Measurements from ENCODE around the gene PDE6A. TPM values are rescaled to one million over a fixed set of nuclear protein-coding genes. Genes with fewer than 3 reads are reported as not detected.

The PDE6A gene
- total and polyA plus RNA-seq, 9 of the 15 experiments (the other 6 are each of a cell fraction or from before 2014, with no cell fraction given) = 0.01 to 0.04 (median 0.01) TPM; not detected in 6

DNA sequence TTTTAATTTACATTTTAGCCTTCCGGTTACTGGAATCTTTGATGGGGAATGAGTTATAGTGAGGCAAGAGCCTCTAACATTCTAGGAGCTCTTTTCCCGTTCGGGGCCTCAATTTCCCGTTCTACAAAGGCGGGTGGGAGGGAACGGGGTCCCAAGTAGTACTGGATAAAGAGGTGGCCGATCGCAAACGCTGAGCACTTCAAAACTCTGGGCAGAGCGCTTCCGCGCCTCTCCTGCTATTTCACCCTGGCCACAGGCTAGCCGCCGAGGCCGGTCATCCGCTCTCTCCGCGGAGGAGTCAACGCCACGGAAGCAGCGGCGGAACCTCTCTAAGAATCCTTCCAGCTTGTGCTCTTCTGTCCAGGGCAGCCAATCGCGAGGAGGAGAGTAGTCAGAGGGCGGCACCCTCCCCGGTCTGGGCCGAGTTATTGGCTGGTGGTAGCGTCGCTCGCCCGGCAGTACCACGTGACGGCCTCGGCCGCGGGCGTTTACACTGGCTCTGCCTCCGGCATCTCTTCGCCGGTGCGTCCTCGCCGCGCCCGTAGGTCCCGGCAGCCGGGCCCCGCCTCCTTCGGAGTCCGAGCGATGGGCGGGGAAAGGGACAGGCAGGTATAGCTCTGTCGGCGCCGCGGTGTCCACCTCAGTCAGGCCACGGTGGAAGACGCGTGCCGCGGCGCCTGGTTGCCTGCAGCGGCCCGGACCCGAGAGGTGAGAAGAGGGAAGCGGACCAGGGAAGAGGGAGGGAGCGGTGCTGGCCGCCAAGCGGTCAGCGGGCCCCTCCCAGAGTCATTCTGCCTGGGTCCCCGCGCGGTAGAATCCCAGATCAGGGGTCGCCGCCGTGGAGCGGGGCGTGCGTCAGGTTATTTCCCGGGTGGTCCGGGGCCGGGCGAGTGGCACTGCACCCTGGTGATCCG, 15.9 kb upstream of the PDE6A start, which contains the start of gene SLC26A2 (continued):
- TF ChIP-seq, protein P1, sequence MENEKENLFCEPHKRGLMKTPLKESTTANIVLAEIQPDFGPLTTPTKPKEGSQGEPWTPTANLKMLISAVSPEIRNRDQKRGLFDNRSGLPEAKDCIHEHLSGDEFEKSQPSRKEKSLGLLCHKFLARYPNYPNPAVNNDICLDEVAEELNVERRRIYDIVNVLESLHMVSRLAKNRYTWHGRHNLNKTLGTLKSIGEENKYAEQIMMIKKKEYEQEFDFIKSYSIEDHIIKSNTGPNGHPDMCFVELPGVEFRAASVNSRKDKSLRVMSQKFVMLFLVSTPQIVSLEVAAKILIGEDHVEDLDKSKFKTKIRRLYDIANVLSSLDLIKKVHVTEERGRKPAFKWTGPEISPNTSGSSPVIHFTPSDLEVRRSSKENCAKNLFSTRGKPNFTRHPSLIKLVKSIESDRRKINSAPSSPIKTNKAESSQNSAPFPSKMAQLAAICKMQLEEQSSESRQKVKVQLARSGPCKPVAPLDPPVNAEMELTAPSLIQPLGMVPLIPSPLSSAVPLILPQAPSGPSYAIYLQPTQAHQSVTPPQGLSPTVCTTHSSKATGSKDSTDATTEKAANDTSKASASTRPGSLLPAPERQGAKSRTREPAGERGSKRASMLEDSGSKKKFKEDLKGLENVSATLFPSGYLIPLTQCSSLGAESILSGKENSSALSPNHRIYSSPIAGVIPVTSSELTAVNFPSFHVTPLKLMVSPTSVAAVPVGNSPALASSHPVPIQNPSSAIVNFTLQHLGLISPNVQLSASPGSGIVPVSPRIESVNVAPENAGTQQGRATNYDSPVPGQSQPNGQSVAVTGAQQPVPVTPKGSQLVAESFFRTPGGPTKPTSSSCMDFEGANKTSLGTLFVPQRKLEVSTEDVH (IDR thresholded peaks at IDR 0.05; ENCODE audit: low read depth, partially characterized antibody) = no peak
- TF ChIP-seq, protein P2, sequence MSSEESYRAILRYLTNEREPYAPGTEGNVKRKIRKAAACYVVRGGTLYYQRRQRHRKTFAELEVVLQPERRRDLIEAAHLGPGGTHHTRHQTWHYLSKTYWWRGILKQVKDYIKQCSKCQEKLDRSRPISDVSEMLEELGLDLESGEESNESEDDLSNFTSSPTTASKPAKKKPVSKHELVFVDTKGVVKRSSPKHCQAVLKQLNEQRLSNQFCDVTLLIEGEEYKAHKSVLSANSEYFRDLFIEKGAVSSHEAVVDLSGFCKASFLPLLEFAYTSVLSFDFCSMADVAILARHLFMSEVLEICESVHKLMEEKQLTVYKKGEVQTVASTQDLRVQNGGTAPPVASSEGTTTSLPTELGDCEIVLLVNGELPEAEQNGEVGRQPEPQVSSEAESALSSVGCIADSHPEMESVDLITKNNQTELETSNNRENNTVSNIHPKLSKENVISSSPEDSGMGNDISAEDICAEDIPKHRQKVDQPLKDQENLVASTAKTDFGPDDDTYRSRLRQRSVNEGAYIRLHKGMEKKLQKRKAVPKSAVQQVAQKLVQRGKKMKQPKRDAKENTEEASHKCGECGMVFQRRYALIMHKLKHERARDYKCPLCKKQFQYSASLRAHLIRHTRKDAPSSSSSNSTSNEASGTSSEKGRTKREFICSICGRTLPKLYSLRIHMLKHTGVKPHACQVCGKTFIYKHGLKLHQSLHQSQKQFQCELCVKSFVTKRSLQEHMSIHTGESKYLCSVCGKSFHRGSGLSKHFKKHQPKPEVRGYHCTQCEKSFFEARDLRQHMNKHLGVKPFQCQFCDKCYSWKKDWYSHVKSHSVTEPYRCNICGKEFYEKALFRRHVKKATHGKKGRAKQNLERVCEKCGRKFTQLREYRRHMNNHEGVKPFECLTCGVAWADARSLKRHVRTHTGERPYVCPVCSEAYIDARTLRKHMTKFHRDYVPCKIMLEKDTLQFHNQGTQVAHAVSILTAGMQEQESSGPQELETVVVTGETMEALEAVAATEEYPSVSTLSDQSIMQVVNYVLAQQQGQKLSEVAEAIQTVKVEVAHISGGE (CRISPR knock-in tag; IDR thresholded peaks at IDR 0.05) = no peak
- TF ChIP-seq ZNF174 (CRISPR knock-in tag; IDR thresholded peaks at IDR 0.05) (no peak), ZNF212 (CRISPR knock-in tag; IDR thresholded peaks at IDR 0.05) (no peak), ZNF778 (CRISPR knock-in tag; IDR thresholded peaks at IDR 0.05) (no peak), HEY1 (CRISPR knock-in tag; IDR thresholded peaks at IDR 0.05; ENCODE audit: borderline replicate concordance) (no peak), NFIX (CRISPR knock-in tag; IDR thresholded peaks at IDR 0.05; ENCODE audit: low read depth) (no peak), SMARCB1 (IDR thresholded peaks at IDR 0.05; ENCODE audit: insufficient read length, low read depth) (no peak), COPS2 (conservative IDR thresholded peaks at IDR 0.05) (no peak), ZZZ3 (IDR thresholded peaks at IDR 0.05) (no peak), PTBP1 (IDR thresholded peaks at IDR 0.05; ENCODE audit: low read depth, low read length) (no peak), HCFC1 (IDR thresholded peaks at IDR 0.05; ENCODE audit: low read depth, low read length) (no peak), XRCC3 (IDR thresholded peaks at IDR 0.05) (no peak)
- TF ChIP-seq, protein P3, sequence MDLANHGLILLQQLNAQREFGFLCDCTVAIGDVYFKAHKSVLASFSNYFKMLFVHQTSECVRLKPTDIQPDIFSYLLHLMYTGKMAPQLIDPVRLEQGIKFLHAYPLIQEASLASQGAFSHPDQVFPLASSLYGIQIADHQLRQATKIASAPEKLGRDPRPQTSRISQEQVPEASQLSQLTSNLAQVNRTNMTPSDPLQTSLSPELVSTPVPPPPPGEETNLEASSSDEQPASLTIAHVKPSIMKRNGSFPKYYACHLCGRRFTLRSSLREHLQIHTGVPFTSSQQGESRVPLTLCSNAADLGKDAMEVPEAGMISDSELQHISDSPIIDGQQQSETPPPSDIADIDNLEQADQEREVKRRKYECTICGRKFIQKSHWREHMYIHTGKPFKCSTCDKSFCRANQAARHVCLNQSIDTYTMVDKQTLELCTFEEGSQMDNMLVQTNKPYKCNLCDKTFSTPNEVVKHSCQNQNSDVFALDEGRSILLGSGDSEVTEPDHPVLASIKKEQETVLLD (IDR thresholded peaks at IDR 0.05) = no peak
- TF ChIP-seq, protein P4, sequence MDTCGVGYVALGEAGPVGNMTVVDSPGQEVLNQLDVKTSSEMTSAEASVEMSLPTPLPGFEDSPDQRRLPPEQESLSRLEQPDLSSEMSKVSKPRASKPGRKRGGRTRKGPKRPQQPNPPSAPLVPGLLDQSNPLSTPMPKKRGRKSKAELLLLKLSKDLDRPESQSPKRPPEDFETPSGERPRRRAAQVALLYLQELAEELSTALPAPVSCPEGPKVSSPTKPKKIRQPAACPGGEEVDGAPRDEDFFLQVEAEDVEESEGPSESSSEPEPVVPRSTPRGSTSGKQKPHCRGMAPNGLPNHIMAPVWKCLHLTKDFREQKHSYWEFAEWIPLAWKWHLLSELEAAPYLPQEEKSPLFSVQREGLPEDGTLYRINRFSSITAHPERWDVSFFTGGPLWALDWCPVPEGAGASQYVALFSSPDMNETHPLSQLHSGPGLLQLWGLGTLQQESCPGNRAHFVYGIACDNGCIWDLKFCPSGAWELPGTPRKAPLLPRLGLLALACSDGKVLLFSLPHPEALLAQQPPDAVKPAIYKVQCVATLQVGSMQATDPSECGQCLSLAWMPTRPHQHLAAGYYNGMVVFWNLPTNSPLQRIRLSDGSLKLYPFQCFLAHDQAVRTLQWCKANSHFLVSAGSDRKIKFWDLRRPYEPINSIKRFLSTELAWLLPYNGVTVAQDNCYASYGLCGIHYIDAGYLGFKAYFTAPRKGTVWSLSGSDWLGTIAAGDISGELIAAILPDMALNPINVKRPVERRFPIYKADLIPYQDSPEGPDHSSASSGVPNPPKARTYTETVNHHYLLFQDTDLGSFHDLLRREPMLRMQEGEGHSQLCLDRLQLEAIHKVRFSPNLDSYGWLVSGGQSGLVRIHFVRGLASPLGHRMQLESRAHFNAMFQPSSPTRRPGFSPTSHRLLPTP (IDR thresholded peaks at IDR 0.05; ENCODE audit: borderline replicate concordance, extremely low read depth, insufficient read length) = no peak
